BE2C (cell line): Measurements from ENCODE around the gene ACOT11.

Experiments
- DNase-seq: peaks from one replicate; pipeline ENCODE4 v3.0.0-alpha.2; 2020
- H3K27me3 ChIP-seq: fragments of 250-450 bp; sonication (Bioruptor Pico); 2 replicates; pipeline ENCODE4 v1.5.1; 2020; ENCODE audit warnings: mild to moderate bottlenecking
- H3K36me3 ChIP-seq: fragments of 250-450 bp; sonication (Bioruptor Pico); 2 replicates; pipeline ENCODE4 v1.5.1; 2020; ENCODE audit warnings: mild to moderate bottlenecking
- H3K4me1 ChIP-seq: fragments of 250-450 bp; sonication (Bioruptor Pico); 2 replicates; pipeline ENCODE4 v1.5.1; 2020
- H3K4me3 ChIP-seq: 2 replicates; pipeline ENCODE4 v1.5.1; 2011; ENCODE audit warnings: low read depth, low read length
- H3K9me3 ChIP-seq: fragments of 250-450 bp; sonication (Bioruptor Pico); 2 replicates; pipeline ENCODE4 v1.5.1; 2020
- TF ChIP-seq, protein P1 (sequence below): IDR thresholded peaks from 2 replicates; pipeline ENCODE4 v1.5.1; 2012; ENCODE audit warnings: mild to moderate bottlenecking, low read depth, low read length

Gene ACOT11

DNA sequence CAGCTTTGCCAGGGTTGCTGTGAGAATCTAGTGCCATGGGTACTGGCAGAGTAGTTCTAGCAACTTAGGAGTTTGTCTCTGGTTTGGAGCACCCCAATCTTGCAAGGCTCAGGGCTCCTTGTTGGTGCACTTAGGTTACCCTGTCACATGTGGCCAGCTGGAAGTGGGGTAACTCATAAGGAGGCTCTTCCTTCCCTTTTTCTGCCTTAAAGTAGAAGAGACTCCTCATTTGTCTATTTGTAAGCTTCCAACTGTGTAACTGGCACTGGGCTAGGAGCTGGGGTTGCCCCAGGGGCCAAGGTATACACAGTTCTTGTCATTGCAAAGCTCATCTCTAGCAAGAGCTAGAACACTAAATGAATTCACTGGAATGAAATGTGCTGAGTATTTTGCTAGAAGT, 104.1 kb downstream of the ACOT11 start:
- H3K27me3 ChIP-seq, result no peaks in the 10 kb centered on the region
- no peak overlapping the region for H3K4me3 ChIP-seq
- TF ChIP-seq, protein P1, sequence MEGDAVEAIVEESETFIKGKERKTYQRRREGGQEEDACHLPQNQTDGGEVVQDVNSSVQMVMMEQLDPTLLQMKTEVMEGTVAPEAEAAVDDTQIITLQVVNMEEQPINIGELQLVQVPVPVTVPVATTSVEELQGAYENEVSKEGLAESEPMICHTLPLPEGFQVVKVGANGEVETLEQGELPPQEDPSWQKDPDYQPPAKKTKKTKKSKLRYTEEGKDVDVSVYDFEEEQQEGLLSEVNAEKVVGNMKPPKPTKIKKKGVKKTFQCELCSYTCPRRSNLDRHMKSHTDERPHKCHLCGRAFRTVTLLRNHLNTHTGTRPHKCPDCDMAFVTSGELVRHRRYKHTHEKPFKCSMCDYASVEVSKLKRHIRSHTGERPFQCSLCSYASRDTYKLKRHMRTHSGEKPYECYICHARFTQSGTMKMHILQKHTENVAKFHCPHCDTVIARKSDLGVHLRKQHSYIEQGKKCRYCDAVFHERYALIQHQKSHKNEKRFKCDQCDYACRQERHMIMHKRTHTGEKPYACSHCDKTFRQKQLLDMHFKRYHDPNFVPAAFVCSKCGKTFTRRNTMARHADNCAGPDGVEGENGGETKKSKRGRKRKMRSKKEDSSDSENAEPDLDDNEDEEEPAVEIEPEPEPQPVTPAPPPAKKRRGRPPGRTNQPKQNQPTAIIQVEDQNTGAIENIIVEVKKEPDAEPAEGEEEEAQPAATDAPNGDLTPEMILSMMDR, result no peak
- no peaks in the 10 kb centered on the region for H3K36me3 ChIP-seq
- no peaks in the 10 kb centered on the region for H3K4me1 ChIP-seq
- no peaks in the 10 kb centered on the region for H3K9me3 ChIP-seq
- no peak for DNase-seq

DNA sequence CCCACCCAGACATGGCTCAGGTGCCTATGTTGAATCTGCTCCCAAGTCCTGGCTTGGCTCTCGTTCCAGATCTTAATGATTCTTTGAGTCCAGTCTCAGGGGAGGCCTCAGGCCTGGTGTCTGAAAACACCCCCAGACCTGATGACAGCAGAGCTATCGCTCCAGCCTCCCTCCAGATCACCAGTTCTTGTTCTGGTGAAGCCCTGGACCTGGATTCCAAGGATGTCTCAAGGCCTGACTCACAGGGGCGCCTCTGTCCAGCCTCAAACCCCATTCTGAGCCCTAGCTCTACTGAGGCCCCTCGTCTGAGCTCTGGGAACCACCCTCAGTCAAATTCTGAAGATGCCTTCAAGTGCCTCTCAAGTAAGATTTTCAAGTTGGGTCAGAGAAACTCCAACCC, 105.0 kb downstream of the ACOT11 start:
- no peaks in the 10 kb centered on the region for H3K27me3 ChIP-seq
- H3K4me3 ChIP-seq, result no peak overlapping the region
- no peak for DNase-seq
- no peaks in the 10 kb centered on the region for H3K4me1 ChIP-seq
- H3K9me3 ChIP-seq, result no peaks in the 10 kb centered on the region
- H3K36me3 ChIP-seq, result no peaks in the 10 kb centered on the region
- TF ChIP-seq, protein P1, result no peak

DNA sequence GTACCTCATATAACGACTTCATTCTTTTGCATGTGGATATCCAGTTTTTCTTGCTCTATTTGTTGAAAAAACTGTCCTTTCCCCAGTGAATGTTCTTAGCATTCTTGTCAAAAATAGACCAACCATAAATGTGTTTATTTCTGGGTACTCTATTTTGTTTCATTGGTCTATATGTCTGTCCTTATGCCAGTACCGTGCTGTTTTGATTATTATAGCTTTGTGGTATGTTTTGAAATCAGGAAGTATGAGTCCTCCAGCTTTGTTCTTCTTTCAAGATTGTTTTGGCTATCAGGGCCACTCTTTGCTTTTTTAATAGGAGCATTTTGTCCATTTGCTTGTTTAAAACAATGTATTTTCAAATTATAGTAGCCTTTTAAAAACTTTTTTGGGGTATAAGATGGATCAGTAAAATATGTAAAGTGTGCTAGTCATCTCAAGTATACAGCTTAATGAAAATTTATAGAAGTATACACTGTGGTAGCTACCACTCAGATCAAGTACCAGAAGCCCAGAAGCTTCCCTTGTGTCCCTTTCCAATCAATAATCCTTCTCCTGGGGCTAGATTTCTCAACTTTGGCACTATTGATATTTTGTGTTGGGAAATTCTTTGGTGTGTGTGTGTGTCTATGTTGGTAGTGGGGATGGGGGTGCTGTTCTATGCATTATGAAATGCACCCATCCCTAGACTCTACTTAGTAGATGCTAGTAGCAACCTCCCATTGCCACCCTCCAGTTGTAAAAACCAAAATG, 110.3 kb downstream of the ACOT11 start:
- Histone ChIP-seq H3K4me1 (no peaks in the 10 kb centered on the region), H3K9me3 (no peaks in the 10 kb centered on the region), H3K27me3 (no peaks in the 10 kb centered on the region), H3K4me3 (no peak overlapping the region), H3K36me3 (no peaks in the 10 kb centered on the region)
- TF ChIP-seq, protein P1, result no peak
- no peak for DNase-seq
